OCI-LY3 (cell line): ENCODE data around the gene ZDHHC21.

Source experiments
- H2AFZ ChIP-seq: fragments of 200-600, 300-600 bp; shearing (Covaris generic); 2 replicates; pipeline ENCODE4 v1.6.0; 2014; ENCODE audit warnings: antibody characterized with exemption, low read depth, low read length
- H3K27ac ChIP-seq: fragments of 200-600, 300-600 bp; sonication (generic); 2 replicates; pipeline ENCODE4 v1.5.1; 2014; ENCODE audit warnings: mild to moderate bottlenecking, low read length, moderate library complexity, mixed read lengths
- H3K27me3 ChIP-seq: fragments of 200-600, 300-600 bp; sonication (generic); 2 replicates; pipeline ENCODE4 v1.6.1; 2014; ENCODE audit warnings: low read depth, low read length, mixed read lengths
- H3K36me3 ChIP-seq: fragments of 200-600, 300-600 bp; sonication (generic); replicated peaks from 2 replicates; pipeline ENCODE3; 2014; ENCODE audit warnings: low read depth, low read length, mixed read lengths
- H3K4me1 ChIP-seq: fragments of 300-600, 200-600 bp; sonication (generic); 2 replicates; pipeline ENCODE4 v1.6.1; 2014; ENCODE audit warnings: low read length, mixed read lengths
- H3K4me2 ChIP-seq: fragments of 200-600, 300-600 bp; sonication (generic); 2 replicates; pipeline ENCODE4 v1.6.1; 2014; ENCODE audit warnings: low read length, mixed read lengths
- H3K4me3 ChIP-seq: fragments of 300-600, 200-600 bp; sonication (generic); 2 replicates; pipeline ENCODE4 v1.5.1; 2014; ENCODE audit warnings: antibody characterized with exemption, mild to moderate bottlenecking, low read length, moderate library complexity
- H3K79me2 ChIP-seq: fragments of 300-600, 200-600 bp; shearing (Covaris generic); 2 replicates; pipeline ENCODE4 v1.6.1; 2014; ENCODE audit warnings: mild to moderate bottlenecking, low read length, mixed read lengths
- H3K9ac ChIP-seq: fragments of 300-600, 200-600 bp; shearing (Covaris generic); 2 replicates; pipeline ENCODE4 v1.6.0; 2014; ENCODE audit warnings: mild to moderate bottlenecking, low read length, moderate library complexity
- H3K9me3 ChIP-seq: fragments of 200-600, 300-600 bp; shearing (Covaris generic); 2 replicates; pipeline ENCODE4 v1.6.1; 2014; ENCODE audit warnings: low read length, mixed read lengths; ENCODE audit not compliant: insufficient read depth
- H4K20me1 ChIP-seq: fragments of 200-600, 300-600 bp; sonication (generic); 2 replicates; pipeline ENCODE4 v1.6.1; 2016; ENCODE audit warnings: low read length, mixed read lengths; ENCODE audit not compliant: insufficient read depth
- EZH2phosphoT487 ChIP-seq: fragments of 200-600 bp; shearing (Covaris generic); IDR thresholded peaks from 2 replicates; pipeline ENCODE4 v1.6.1; 2018; ENCODE audit warnings: antibody characterized with exemption, mixed run types, low read depth
- TF ChIP-seq, protein P1 (sequence below): fragments of 200-600, 300-600 bp; sonication (generic); IDR thresholded peaks from 2 replicates; pipeline ENCODE4 v1.5.1; 2014; ENCODE audit warnings: antibody characterized with exemption, low read length, low read depth

The ZDHHC21 gene

DNA sequence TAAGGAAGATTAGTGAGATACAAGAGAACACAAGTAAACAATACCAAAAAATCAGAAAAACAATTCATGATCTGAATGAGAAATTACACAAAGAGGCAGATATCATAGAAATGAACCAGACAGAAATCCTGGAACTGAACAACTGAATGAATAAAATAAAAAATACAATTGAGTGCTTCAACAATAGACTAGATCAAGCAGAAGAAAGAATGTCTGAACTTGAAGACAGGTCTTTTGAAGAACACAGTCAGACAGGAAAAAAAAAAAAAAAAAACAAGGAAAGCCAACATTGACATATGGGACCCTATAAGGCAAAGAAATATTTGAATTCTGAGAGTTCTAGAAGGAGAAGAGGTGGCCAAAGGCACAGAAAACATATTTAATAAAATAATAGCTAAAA, 115.2 kb downstream of the ZDHHC21 start:
- peaks cover 10% of the 10 kb centered on the region for H3K36me3 ChIP-seq
- no peaks in the 10 kb centered on the region for H4K20me1 ChIP-seq
- TF ChIP-seq, protein P1, sequence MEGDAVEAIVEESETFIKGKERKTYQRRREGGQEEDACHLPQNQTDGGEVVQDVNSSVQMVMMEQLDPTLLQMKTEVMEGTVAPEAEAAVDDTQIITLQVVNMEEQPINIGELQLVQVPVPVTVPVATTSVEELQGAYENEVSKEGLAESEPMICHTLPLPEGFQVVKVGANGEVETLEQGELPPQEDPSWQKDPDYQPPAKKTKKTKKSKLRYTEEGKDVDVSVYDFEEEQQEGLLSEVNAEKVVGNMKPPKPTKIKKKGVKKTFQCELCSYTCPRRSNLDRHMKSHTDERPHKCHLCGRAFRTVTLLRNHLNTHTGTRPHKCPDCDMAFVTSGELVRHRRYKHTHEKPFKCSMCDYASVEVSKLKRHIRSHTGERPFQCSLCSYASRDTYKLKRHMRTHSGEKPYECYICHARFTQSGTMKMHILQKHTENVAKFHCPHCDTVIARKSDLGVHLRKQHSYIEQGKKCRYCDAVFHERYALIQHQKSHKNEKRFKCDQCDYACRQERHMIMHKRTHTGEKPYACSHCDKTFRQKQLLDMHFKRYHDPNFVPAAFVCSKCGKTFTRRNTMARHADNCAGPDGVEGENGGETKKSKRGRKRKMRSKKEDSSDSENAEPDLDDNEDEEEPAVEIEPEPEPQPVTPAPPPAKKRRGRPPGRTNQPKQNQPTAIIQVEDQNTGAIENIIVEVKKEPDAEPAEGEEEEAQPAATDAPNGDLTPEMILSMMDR, result no peak
- TF ChIP-seq EZH2phosphoT487, result no peak
- no peak overlapping the region for H2AFZ ChIP-seq
- H3K27ac ChIP-seq, result no peak overlapping the region
- peaks cover 18% of the 10 kb centered on the region for H3K9me3 ChIP-seq
- no peaks in the 10 kb centered on the region for H3K79me2 ChIP-seq
- no peak overlapping the region for H3K4me3 ChIP-seq
- no peaks in the 10 kb centered on the region for H3K27me3 ChIP-seq
- H3K4me1 ChIP-seq, result peaks cover 13% of the 10 kb centered on the region
- H3K4me2 ChIP-seq, result no peak overlapping the region
- H3K9ac ChIP-seq, result no peak overlapping the region

DNA sequence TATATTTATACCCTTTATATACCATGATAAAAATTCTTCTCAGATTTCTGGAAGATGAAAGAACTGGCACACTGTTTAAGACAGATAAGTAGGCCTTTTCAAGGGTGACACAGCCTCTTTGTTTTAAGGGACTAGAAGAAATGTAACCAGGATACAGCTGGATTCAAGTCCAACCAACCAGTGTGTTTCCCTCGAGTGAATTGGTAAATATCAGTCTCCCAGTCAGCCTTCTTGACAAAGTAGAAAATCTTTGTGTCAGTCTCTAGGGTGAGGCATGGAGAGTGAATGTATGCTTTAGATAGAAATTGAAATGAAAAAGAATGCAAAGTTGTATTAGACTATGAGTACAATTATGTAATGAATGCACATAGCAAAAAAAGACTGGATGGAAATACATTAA, 119.1 kb downstream of the ZDHHC21 start:
- peaks cover 13% of the 10 kb centered on the region for H3K4me1 ChIP-seq
- no peak for TF ChIP-seq EZH2phosphoT487
- TF ChIP-seq, protein P1, result no peak
- H3K4me2 ChIP-seq, result no peak overlapping the region
- H3K27me3 ChIP-seq, result no peaks in the 10 kb centered on the region
- peaks cover 12% of the 10 kb centered on the region for H3K9me3 ChIP-seq
- no peak overlapping the region for H2AFZ ChIP-seq
- no peak overlapping the region for H3K4me3 ChIP-seq
- H3K36me3 ChIP-seq, result peaks cover 10% of the 10 kb centered on the region
- H3K27ac ChIP-seq, result no peak overlapping the region
- H3K9ac ChIP-seq, result no peak overlapping the region
- no peaks in the 10 kb centered on the region for H4K20me1 ChIP-seq
- no peaks in the 10 kb centered on the region for H3K79me2 ChIP-seq

DNA sequence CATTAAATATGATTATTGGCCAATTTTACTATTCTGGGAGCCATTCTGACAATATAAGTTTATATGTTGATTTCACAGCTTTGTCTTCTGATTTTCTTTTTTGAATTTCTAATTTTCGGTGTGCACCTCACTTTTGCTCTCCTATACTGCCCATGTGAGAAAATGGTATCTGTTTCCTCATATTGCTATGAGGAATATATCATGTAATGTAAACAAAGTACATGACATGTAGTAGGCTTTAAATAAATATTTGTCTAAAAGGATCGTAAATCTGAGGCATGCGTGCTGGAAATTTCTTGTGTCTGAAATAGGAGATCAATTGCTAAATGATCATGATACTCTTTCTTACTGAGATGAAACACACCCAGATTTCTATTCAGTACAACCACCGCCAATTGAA, 119.9 kb downstream of the ZDHHC21 start:
- Histone ChIP-seq H3K4me3 (no peak overlapping the region), H3K4me2 (no peak overlapping the region), H3K36me3 (peaks cover 6% of the 10 kb centered on the region), H3K79me2 (no peaks in the 10 kb centered on the region), H3K9ac (no peak overlapping the region), H3K27me3 (no peaks in the 10 kb centered on the region), H3K27ac (no peak overlapping the region), H4K20me1 (no peaks in the 10 kb centered on the region), H3K9me3 (0 out of 2 replicates have a peak, but pooled peaks cover 5% of the 10 kb centered on the region), H2AFZ (no peak overlapping the region), H3K4me1 (peaks cover 13% of the 10 kb centered on the region)
- TF ChIP-seq EZH2phosphoT487, result no peak
- TF ChIP-seq, protein P1, result no peak

DNA sequence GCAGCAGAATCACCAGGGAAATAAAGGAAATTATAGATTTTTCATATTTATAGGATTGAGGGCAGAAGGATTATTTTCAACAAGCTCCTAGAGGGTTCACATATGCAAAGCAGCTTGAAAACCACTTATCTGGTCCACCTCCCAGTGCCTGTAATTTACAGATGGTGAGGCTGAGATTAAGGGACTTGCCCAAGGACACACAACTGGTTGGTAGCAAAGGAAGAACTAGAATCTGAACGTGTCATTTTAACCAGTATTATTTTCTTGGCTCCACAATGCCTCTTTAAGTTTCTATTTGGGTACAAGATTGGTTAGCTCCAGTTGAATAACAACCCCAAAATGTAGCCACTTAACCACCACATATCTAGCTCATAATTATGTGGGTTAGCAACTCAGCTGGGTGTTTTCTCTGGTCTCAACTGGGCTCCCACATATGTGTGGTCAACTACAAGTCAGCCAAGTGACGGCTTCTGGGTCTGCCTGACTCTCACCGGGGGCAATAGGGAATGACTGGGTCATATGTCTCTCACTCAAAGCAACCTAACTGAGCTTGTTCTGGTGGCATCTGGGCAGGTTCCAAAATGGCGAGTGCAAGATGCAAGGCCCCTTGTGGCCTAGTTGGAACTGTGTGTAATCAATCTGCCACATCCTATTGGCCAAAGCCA, 127.7 kb downstream of the ZDHHC21 start:
- Histone ChIP-seq H3K9ac (no peak overlapping the region), H3K4me3 (no peak overlapping the region), H3K4me1 (peaks cover 3% of the 10 kb centered on the region), H3K9me3 (no peaks in the 10 kb centered on the region), H3K4me2 (no peak overlapping the region), H2AFZ (no peak overlapping the region), H3K27ac (no peak overlapping the region), H3K79me2 (no peaks in the 10 kb centered on the region), H3K27me3 (0 out of 2 replicates have a peak, but pooled peaks cover 5% of the 10 kb centered on the region), H3K36me3 (no peaks in the 10 kb centered on the region), H4K20me1 (no peaks in the 10 kb centered on the region)
- TF ChIP-seq, protein P1, result no peak
- no peak for TF ChIP-seq EZH2phosphoT487
